ENCODE data around the gene IQCK.

IQCK gene

DNA sequence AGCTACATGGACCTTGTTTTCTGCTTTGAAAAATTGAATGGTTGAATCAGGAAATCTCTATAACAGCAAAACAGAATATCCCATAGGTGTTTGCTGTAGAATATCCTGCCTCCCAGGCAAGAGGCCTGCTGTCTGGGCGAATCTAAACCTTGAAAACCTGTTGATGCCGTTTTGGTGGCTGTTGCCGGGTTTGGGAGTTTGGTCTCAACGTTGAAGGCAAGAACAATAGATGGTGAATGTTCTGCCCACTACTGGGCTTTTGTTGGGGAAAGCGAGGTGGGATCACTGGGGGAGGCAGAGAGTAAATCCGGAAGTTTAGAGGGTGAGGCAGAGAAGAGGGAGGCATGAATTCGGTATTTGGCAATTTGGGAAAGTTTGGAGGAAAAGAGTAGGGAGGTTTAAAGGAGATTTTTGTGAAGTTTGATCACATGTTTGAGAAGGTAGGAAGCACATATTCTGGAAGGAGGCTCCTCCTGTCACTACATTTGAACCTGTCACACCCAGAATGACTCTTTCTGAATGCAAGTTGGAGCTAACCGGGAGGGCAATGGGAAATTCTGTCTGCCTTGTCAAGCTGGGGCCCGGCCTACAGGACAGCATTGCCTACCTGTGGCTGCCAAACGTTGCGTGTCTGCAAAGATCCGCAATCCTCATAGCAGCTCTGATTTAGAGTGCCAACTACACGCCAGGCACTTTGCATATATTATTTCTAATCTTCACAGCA is 120.1 kb downstream of the IQCK start:
- Histone ChIP-seq H3K36me3 (ENCODE audit: control insufficient read depth in 2 of 2, insufficient read depth in 1 of 2, low read length in 2 of 2) (no peaks in the 10 kb centered on the region), H3K27ac (ENCODE audit: extremely low read depth, low read depth, low read length) (no peak overlapping the region), H3K4me3 (ENCODE audit: low read depth, low read length) (no peak overlapping the region), H3K4me1 (ENCODE audit: control insufficient read depth, insufficient read depth, low read length) (peaks cover under 1% of the 10 kb centered on the region; the same call in 1 of the 2 replicates), H3K9me3 (ENCODE audit: control insufficient read depth, insufficient read depth, low read depth, low read length) (no peaks in the 10 kb centered on the region)
- POLR2A ChIA-PET: no interaction called here
- CTCF ChIA-PET: interaction anchor here (0.6 kb wide), 1 partner anchor 119 kb away, joined by 5 read pairs; no protein-coding TSS in a partner anchor
- TF ChIP-seq PRDM10 (tag by site-specific recombination; IDR thresholded peaks at IDR 0.05): 0 out of 2 replicates have a peak, but pooled peaks have one; percentile 12
- peak; percentile 58 for TF ChIP-seq SCRT2 (tag by site-specific recombination; IDR thresholded peaks at IDR 0.05)
- no peak for TF ChIP-seq GLI4 (tag by site-specific recombination; IDR thresholded peaks at IDR 0.05)
- TF ChIP-seq ZNF138 (tag by site-specific recombination; IDR thresholded peaks at IDR 0.05; ENCODE audit: borderline replicate concordance): no peak
- no peak for TF ChIP-seq ZNF274 (IDR thresholded peaks at IDR 0.05; ENCODE audit: low read length)
- no peak for TF ChIP-seq ZNF274 (tag by site-specific recombination; IDR thresholded peaks at IDR 0.05; ENCODE audit: borderline replicate concordance)

DNA sequence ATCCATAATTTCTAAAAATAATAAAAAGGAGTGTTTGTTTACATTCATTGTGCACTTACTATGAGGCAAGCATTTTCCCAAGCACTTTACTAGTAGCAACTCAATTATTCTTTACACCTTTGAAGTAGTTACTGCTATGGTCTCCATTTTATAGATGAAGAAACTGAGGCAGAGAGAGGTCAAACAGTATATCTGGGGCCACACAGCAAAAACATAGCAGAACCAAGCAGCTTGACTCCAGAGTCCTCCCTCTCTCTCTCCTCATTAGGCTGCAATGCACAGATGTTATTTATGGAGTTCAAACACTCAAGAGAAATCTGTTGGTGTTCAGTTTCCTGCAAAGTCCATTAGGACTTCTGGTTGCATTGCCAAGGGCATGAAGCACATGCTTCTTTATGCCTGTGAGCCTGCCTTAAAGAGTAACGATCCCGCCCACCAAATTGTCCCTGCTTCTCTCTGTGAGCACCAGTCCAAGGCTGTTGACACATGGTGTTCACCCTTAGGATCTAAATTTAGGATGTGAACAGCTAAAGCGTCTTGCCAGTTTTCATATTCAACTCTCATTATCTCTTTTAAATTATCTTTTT is 122.5 kb downstream of the IQCK start:
- H3K9me3 ChIP-seq (ENCODE audit: control insufficient read depth, insufficient read depth, low read depth, low read length): no peaks in the 10 kb centered on the region
- H3K27ac ChIP-seq (ENCODE audit: extremely low read depth, low read depth, low read length): no peak overlapping the region
- H3K4me3 ChIP-seq (ENCODE audit: low read depth, low read length): no peak overlapping the region
- H3K36me3 ChIP-seq (ENCODE audit: control insufficient read depth in 2 of 2, insufficient read depth in 1 of 2, low read length in 2 of 2): no peaks in the 10 kb centered on the region
- TF ChIP-seq ZNF768 (tag by site-specific recombination; IDR thresholded peaks at IDR 0.05) (peak; percentile 39; the same call in 1 of the 2 replicates), ZNF501 (tag by site-specific recombination; IDR thresholded peaks at IDR 0.05) (no peak), ZBTB1 (tag by site-specific recombination; IDR thresholded peaks at IDR 0.05) (no peak), ZNF48 (tag by site-specific recombination; IDR thresholded peaks at IDR 0.05) (no peak), GLIS1 (tag by site-specific recombination; IDR thresholded peaks at IDR 0.05) (no peak), ZNF792 (tag by site-specific recombination; IDR thresholded peaks at IDR 0.05) (no peak), ZNF707 (tag by site-specific recombination; IDR thresholded peaks at IDR 0.05) (no peak), ZNF350 (tag by site-specific recombination; IDR thresholded peaks at IDR 0.05) (no peak), ZNF112 (tag by site-specific recombination; IDR thresholded peaks at IDR 0.05) (no peak), OSR2 (tag by site-specific recombination; IDR thresholded peaks at IDR 0.05) (peak; percentile 57; the same call in 1 of the 2 replicates), ZNF114 (tag by site-specific recombination; IDR thresholded peaks at IDR 0.05) (no peak), PRDM6 (tag by site-specific recombination; IDR thresholded peaks at IDR 0.05) (peak; percentile 22; the same call in 1 of the 2 replicates)
- TF ChIP-seq, protein P1, sequence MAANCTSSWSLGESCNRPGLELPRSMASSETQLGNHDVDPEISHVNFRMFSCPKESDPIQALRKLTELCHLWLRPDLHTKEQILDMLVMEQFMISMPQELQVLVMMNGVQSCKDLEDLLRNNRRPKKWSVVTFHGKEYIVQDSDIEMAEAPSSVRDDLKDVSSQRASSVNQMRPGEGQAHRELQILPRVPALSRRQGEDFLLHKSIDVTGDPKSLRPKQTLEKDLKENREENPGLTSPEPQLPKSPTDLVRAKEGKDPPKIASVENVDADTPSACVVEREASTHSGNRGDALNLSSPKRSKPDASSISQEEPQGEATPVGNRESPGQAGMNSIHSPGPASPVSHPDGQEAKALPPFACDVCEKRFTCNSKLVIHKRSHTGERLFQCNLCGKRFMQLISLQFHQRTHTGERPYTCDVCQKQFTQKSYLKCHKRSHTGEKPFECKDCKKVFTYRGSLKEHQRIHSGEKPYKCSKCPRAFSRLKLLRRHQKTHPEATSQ (tag by site-specific recombination; IDR thresholded peaks at IDR 0.05): no peak
- TF ChIP-seq, protein P2, sequence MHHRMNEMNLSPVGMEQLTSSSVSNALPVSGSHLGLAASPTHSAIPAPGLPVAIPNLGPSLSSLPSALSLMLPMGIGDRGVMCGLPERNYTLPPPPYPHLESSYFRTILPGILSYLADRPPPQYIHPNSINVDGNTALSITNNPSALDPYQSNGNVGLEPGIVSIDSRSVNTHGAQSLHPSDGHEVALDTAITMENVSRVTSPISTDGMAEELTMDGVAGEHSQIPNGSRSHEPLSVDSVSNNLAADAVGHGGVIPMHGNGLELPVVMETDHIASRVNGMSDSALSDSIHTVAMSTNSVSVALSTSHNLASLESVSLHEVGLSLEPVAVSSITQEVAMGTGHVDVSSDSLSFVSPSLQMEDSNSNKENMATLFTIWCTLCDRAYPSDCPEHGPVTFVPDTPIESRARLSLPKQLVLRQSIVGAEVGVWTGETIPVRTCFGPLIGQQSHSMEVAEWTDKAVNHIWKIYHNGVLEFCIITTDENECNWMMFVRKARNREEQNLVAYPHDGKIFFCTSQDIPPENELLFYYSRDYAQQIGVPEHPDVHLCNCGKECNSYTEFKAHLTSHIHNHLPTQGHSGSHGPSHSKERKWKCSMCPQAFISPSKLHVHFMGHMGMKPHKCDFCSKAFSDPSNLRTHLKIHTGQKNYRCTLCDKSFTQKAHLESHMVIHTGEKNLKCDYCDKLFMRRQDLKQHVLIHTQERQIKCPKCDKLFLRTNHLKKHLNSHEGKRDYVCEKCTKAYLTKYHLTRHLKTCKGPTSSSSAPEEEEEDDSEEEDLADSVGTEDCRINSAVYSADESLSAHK (tag by site-specific recombination; IDR thresholded peaks at IDR 0.05): no peak
- TF ChIP-seq, protein P3, sequence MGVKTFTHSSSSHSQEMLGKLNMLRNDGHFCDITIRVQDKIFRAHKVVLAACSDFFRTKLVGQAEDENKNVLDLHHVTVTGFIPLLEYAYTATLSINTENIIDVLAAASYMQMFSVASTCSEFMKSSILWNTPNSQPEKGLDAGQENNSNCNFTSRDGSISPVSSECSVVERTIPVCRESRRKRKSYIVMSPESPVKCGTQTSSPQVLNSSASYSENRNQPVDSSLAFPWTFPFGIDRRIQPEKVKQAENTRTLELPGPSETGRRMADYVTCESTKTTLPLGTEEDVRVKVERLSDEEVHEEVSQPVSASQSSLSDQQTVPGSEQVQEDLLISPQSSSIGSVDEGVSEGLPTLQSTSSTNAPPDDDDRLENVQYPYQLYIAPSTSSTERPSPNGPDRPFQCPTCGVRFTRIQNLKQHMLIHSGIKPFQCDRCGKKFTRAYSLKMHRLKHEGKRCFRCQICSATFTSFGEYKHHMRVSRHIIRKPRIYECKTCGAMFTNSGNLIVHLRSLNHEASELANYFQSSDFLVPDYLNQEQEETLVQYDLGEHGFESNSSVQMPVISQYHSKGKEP (tag by site-specific recombination; IDR thresholded peaks at IDR 0.05): peak; percentile 84
- peaks cover 2% of the 10 kb centered on the region; the same call in 1 of the 2 replicates for H3K4me1 ChIP-seq (ENCODE audit: control insufficient read depth, insufficient read depth, low read length)
- POLR2A ChIA-PET: no interaction called here
- CTCF ChIA-PET: interaction anchor here (1.3 kb wide), 1 partner anchor 9 kb away, joined by 6 read pairs; no protein-coding TSS in a partner anchor

All from HEK293 (cell line).